GM23338 (cell line): Measurements from ENCODE around the gene PLPPR3. TPM values are rescaled to one million over a fixed set of nuclear protein-coding genes. Genes with fewer than 3 reads are reported as not detected.

Experiments used
- ATAC-seq: fragments of 200-7000 bp; cut with Tn5 transposase; 3 replicates; pipeline ENCODE4 v1.9.1; 2020
- DNase-seq: peaks from one replicate; pipeline ENCODE4 v3.0.0-alpha.2; 2015; ENCODE audit warnings: low spot score
- H2AFZ ChIP-seq: fragments of 200-600 bp; sonication (generic); 2 replicates; pipeline ENCODE4 v1.8.0; 2016; ENCODE audit warnings: antibody characterized with exemption, mild to moderate bottlenecking, moderate library complexity
- H3F3A ChIP-seq: fragments of 200-600 bp; sonication (generic); replicated peaks from 2 replicates; pipeline ENCODE4 v1.8.0; 2017; ENCODE audit warnings: antibody characterized with exemption, mixed run types, low read depth
- H3K27ac ChIP-seq: fragments of 200-600 bp; sonication (generic); 2 replicates; pipeline ENCODE4 v1.6.1; 2016; ENCODE audit warnings: low read depth
- H3K27me3 ChIP-seq: fragments of 200-600 bp; sonication (generic); 2 replicates; pipeline ENCODE4 v1.8.0; 2016; ENCODE audit warnings: mild to moderate bottlenecking, mixed run types, moderate library complexity; ENCODE audit not compliant: insufficient read depth
- H3K36me3 ChIP-seq: fragments of 200-600 bp; sonication (generic); 2 replicates; pipeline ENCODE4 v1.8.0; 2016; ENCODE audit warnings: mild to moderate bottlenecking; ENCODE audit not compliant: insufficient read depth
- H3K4me1 ChIP-seq: fragments of 200-600 bp; sonication (generic); 2 replicates; pipeline ENCODE4 v1.8.0; 2016; ENCODE audit warnings: mild to moderate bottlenecking, moderate library complexity; ENCODE audit not compliant: insufficient read depth
- H3K4me2 ChIP-seq: fragments of 200-600 bp; sonication (generic); 2 replicates; pipeline ENCODE4 v1.7.1; 2017; ENCODE audit warnings: mixed run types
- H3K4me3 ChIP-seq: fragments of 200-600 bp; sonication (generic); 2 replicates; pipeline ENCODE4 v1.6.1; 2016; ENCODE audit warnings: mixed run types
- H3K79me2 ChIP-seq: fragments of 200-600 bp; sonication (generic); replicated peaks from 2 replicates; pipeline ENCODE4 v1.8.0; 2017; ENCODE audit warnings: mild to moderate bottlenecking; ENCODE audit not compliant: insufficient read depth
- H3K9me2 ChIP-seq: fragments of 200-600 bp; sonication (generic); 2 replicates; pipeline ENCODE4 v1.8.0; 2017; ENCODE audit not compliant: insufficient read depth
- H4K20me1 ChIP-seq: fragments of 200-600 bp; sonication (generic); replicated peaks from 2 replicates; pipeline ENCODE4 v1.8.0; 2017; ENCODE audit warnings: mild to moderate bottlenecking; ENCODE audit not compliant: insufficient read depth
- H3K27ac Mint-ChIP-seq: 2 replicates; pipeline ENCODE4 v1.8.0; 2020; ENCODE audit warnings: inconsistent platforms, mild to moderate bottlenecking, moderate library complexity, mixed read lengths
- H3K27me3 Mint-ChIP-seq: 3 replicates; pipeline ENCODE4 v1.8.0; 2022; ENCODE audit warnings: low read depth, mild to moderate bottlenecking, moderate library complexity, mixed read lengths, inconsistent platforms; ENCODE audit not compliant: insufficient read depth, poor library complexity
- H3K36me3 Mint-ChIP-seq: 3 replicates; pipeline ENCODE4 v1.8.0; 2021; ENCODE audit warnings: low read depth, mild to moderate bottlenecking, inconsistent platforms, moderate library complexity, mixed read lengths
- H3K4me1 Mint-ChIP-seq: 3 replicates; pipeline ENCODE4 v1.8.0; 2020; ENCODE audit warnings: mild to moderate bottlenecking, inconsistent platforms, mixed read lengths
- H3K4me3 Mint-ChIP-seq: 3 replicates; pipeline ENCODE4 v1.8.0; 2021; ENCODE audit warnings: moderate library complexity, mild to moderate bottlenecking, inconsistent platforms, mixed read lengths
- H3K9me3 Mint-ChIP-seq: 3 replicates; pipeline ENCODE4 v1.8.0; 2020; ENCODE audit warnings: moderate library complexity, mild to moderate bottlenecking, inconsistent platforms, mixed read lengths
- CREB1 ChIP-seq: fragments of 250-450 bp; sonication (Bioruptor Pico); IDR thresholded peaks from 2 replicates; pipeline ENCODE4 v1.5.0; 2020; ENCODE audit warnings: low read depth, mild to moderate bottlenecking, moderate library complexity
- EZH2 ChIP-seq: fragments of 200-600 bp; sonication (generic); IDR thresholded peaks from one replicate; pipeline ENCODE4 v1.8.0; 2017; ENCODE audit warnings: antibody characterized with exemption, mild to moderate bottlenecking, low read depth; ENCODE audit not compliant: unreplicated experiment
- JUNB ChIP-seq: IDR thresholded peaks from one replicate; pipeline ENCODE4 v1.6.1; 2016; ENCODE audit warnings: antibody characterized with exemption; ENCODE audit not compliant: unreplicated experiment
- NANOG ChIP-seq: IDR thresholded peaks from 2 replicates; pipeline ENCODE4 v1.6.1; 2016; ENCODE audit warnings: antibody characterized with exemption, borderline replicate concordance
- POLR2AphosphoS5 ChIP-seq: IDR thresholded peaks from 2 replicates; pipeline ENCODE4 v1.6.1; 2016; ENCODE audit warnings: antibody characterized with exemption, low read depth
- REST ChIP-seq: IDR thresholded peaks from one replicate; pipeline ENCODE4 v1.6.1; 2018; ENCODE audit warnings: antibody characterized with exemption; ENCODE audit not compliant: unreplicated experiment
- STAT1 ChIP-seq: IDR thresholded peaks from one replicate; pipeline ENCODE4 v1.6.1; 2016; ENCODE audit warnings: antibody characterized with exemption; ENCODE audit not compliant: unreplicated experiment
- polyA plus RNA-seq: library from polyadenylated mRNA; unstranded; fragments of >200 nt; fragmentation: Nextera tagmentation; extraction: Ambion mirVana; gene quantifications from 2 replicates; pipeline ENCODE4 v1.2.1, GENCODE V29; 2016
- total RNA-seq: library from RNA; depleted of rRNA; stranded (reverse); fragments of >200 nt; shearing (Covaris generic); gene quantifications from 2 replicates; pipeline ENCODE4 v1.2.3, GENCODE V29; 2014
- TF ChIP-seq, protein P1 (sequence below), 2 experiments: fragments of 200-600 bp in 1 of 2; sonication (generic) in 1 of 2; conservative IDR thresholded peaks; 2 replicates each; pipeline versions ENCODE4 v1.5.1 to v1.6.1; 2016 to 2017; ENCODE audit warnings: antibody characterized with exemption in 2 of 2, low read depth in 2 of 2, mild to moderate bottlenecking in 2 of 2, moderate library complexity in 1 of 2

Gene PLPPR3
- total and polyA plus RNA-seq, 2 experiments from 2014 or later: 14.8 to 81.1 TPM

- no peak for TF ChIP-seq REST
- TF ChIP-seq, protein P1, sequence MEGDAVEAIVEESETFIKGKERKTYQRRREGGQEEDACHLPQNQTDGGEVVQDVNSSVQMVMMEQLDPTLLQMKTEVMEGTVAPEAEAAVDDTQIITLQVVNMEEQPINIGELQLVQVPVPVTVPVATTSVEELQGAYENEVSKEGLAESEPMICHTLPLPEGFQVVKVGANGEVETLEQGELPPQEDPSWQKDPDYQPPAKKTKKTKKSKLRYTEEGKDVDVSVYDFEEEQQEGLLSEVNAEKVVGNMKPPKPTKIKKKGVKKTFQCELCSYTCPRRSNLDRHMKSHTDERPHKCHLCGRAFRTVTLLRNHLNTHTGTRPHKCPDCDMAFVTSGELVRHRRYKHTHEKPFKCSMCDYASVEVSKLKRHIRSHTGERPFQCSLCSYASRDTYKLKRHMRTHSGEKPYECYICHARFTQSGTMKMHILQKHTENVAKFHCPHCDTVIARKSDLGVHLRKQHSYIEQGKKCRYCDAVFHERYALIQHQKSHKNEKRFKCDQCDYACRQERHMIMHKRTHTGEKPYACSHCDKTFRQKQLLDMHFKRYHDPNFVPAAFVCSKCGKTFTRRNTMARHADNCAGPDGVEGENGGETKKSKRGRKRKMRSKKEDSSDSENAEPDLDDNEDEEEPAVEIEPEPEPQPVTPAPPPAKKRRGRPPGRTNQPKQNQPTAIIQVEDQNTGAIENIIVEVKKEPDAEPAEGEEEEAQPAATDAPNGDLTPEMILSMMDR (conservative IDR thresholded peaks at IDR 0.05; ENCODE audit: low read depth in 2 of 2): no peak
- no peak for TF ChIP-seq JUNB
Observed at GRCh38 chr19:772063-772462, 49.7 kb downstream of the PLPPR3 start (continued).

DNA sequence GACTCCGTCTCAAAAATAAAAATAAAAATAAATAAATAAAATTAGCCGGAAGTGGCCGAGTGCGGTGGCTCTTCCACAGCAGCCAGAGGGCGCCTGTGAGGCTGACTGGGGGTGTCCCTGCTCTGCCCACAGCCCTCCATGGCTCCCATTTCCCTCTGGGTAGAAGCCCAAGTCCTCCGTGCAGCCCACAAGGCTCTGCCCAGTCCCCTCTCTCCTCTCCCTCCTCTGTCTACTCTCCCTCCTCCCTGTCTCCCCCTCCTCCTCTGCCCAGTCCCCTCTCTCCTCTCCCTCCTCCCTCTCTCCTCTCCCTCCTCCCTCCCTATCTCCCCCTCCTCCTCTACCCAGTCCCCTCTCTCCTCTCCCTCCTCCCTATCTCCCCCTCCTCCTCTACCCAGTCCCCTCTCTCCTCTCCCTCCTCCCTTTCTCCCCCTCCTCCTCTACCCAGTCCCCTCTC, 50.4 kb downstream of the PLPPR3 start:
- H3K4me1 ChIP-seq: no peaks in the 10 kb centered on the region
- DNase-seq (peak; percentile 62), ATAC-seq (peak; percentile 17; the same call in 2 of the 3 replicates)
- H3K27ac ChIP-seq: no peak overlapping the region
- no peaks in the 10 kb centered on the region for H3F3A ChIP-seq
- no peaks in the 10 kb centered on the region for H3K79me2 ChIP-seq
- H4K20me1 ChIP-seq: no peaks in the 10 kb centered on the region
- H3K27me3 Mint-ChIP-seq: peaks cover 9% of the 10 kb centered on the region
- no peaks in the 10 kb centered on the region for H3K4me1 Mint-ChIP-seq
- H3K27ac Mint-ChIP-seq: no peak overlapping the region
- H3K27me3 ChIP-seq: no peaks in the 10 kb centered on the region
- no peak overlapping the region for H3K4me3 ChIP-seq
- H3K4me2 ChIP-seq: no peak overlapping the region
- no peak overlapping the region for H2AFZ ChIP-seq
- H3K4me3 Mint-ChIP-seq: no peak overlapping the region
- no peaks in the 10 kb centered on the region for H3K36me3 ChIP-seq
- TF ChIP-seq, protein P1 (conservative IDR thresholded peaks at IDR 0.05; ENCODE audit: low read depth in 2 of 2): peak; percentile 38 to 66
- no peak for TF ChIP-seq CREB1 (CRISPR knock-in tag)
- no peaks in the 10 kb centered on the region for H3K9me2 ChIP-seq
- H3K9me3 Mint-ChIP-seq: 0 out of 3 replicates have a peak, but pooled peaks cover 3% of the 10 kb centered on the region
- no peaks in the 10 kb centered on the region for H3K36me3 Mint-ChIP-seq

GRCh38 chr19:769616-770015, 52.1 kb downstream of the PLPPR3 start:
- no peaks in the 10 kb centered on the region for H4K20me1 ChIP-seq
- H3K27ac Mint-ChIP-seq: no peak overlapping the region
- no peaks in the 10 kb centered on the region for H3K27me3 ChIP-seq
- no peaks in the 10 kb centered on the region for H3K36me3 Mint-ChIP-seq
- DNase-seq (no peak), ATAC-seq (no peak)
- H3K36me3 ChIP-seq: no peaks in the 10 kb centered on the region
- H3K9me2 ChIP-seq: no peaks in the 10 kb centered on the region
- H3K4me2 ChIP-seq: no peak overlapping the region
- H3K4me3 Mint-ChIP-seq: no peak overlapping the region
- H3K4me3 ChIP-seq: no peak overlapping the region
- H3K4me1 ChIP-seq: no peaks in the 10 kb centered on the region
- H3K27ac ChIP-seq: no peak overlapping the region
- no peaks in the 10 kb centered on the region for H3K4me1 Mint-ChIP-seq
- H2AFZ ChIP-seq: no peak overlapping the region
- H3K79me2 ChIP-seq: no peaks in the 10 kb centered on the region
- H3F3A ChIP-seq: no peaks in the 10 kb centered on the region
- peaks cover 11% of the 10 kb centered on the region for H3K27me3 Mint-ChIP-seq
- 0 out of 3 replicates have a peak, but pooled peaks cover 3% of the 10 kb centered on the region for H3K9me3 Mint-ChIP-seq
- TF ChIP-seq POLR2AphosphoS5: no peak
- no peak for TF ChIP-seq NANOG
- no peak for TF ChIP-seq STAT1
- TF ChIP-seq CREB1 (CRISPR knock-in tag): no peak
- TF ChIP-seq, protein P1 (conservative IDR thresholded peaks at IDR 0.05; ENCODE audit: low read depth in 2 of 2): no peak
- no peak for TF ChIP-seq EZH2
- TF ChIP-seq JUNB: no peak
